ENCODE data around the gene UPB1. TPM values are rescaled to one million over a fixed set of nuclear protein-coding genes. Genes with fewer than 3 reads are reported as not detected.

The UPB1 gene
- total RNA-seq, 1 donor from 2014 or later: 1.3 TPM

- H3K9me3 Mint-ChIP-seq: no peaks in the 10 kb centered on the region
- no peak for TF ChIP-seq CTCF (IDR thresholded peaks at IDR 0.05; ENCODE audit: unreplicated experiment)
- H3K4me3 Mint-ChIP-seq: no peak overlapping the region
- no peaks in the 10 kb centered on the region for H3K36me3 Mint-ChIP-seq
- no peak overlapping the region for H3K27ac Mint-ChIP-seq
- no peak for DNase-seq (ENCODE audit: low spot score in 2 of 2, unreplicated experiment in 2 of 2)
- H3K27me3 Mint-ChIP-seq (ENCODE audit: low read depth): peaks cover 7% of the 10 kb centered on the region
- peaks cover 28% of the 10 kb centered on the region for H3K4me1 Mint-ChIP-seq
Observed at GRCh38 chr22:24501301-24502005, 6.3 kb downstream of the UPB1 start.

- Mint-ChIP-seq H3K9me3 (no peaks in the 10 kb centered on the region), H3K27ac (no peak overlapping the region), H3K4me3 (no peak overlapping the region), H3K36me3 (no peaks in the 10 kb centered on the region), H3K27me3 (ENCODE audit: low read depth) (peaks cover 7% of the 10 kb centered on the region), H3K4me1 (peaks cover 22% of the 10 kb centered on the region)
- no peak for DNase-seq (ENCODE audit: low spot score in 2 of 2, unreplicated experiment in 2 of 2)
- no peak for TF ChIP-seq CTCF (IDR thresholded peaks at IDR 0.05; ENCODE audit: unreplicated experiment)
Observed at GRCh38 chr22:24502034-24502433, 6.9 kb downstream of the UPB1 start.

GRCh38 chr22:24502541-24502940 is 7.4 kb downstream of the UPB1 start:
- H3K36me3 Mint-ChIP-seq: no peaks in the 10 kb centered on the region
- H3K27ac Mint-ChIP-seq: no peak overlapping the region
- no peaks in the 10 kb centered on the region for H3K9me3 Mint-ChIP-seq
- no peak for DNase-seq (ENCODE audit: low spot score in 2 of 2, unreplicated experiment in 2 of 2)
- peaks cover 10% of the 10 kb centered on the region for H3K27me3 Mint-ChIP-seq (ENCODE audit: low read depth)
- TF ChIP-seq CTCF (IDR thresholded peaks at IDR 0.05; ENCODE audit: unreplicated experiment): no peak
- peaks cover 22% of the 10 kb centered on the region for H3K4me1 Mint-ChIP-seq
- no peak overlapping the region for H3K4me3 Mint-ChIP-seq

DNA sequence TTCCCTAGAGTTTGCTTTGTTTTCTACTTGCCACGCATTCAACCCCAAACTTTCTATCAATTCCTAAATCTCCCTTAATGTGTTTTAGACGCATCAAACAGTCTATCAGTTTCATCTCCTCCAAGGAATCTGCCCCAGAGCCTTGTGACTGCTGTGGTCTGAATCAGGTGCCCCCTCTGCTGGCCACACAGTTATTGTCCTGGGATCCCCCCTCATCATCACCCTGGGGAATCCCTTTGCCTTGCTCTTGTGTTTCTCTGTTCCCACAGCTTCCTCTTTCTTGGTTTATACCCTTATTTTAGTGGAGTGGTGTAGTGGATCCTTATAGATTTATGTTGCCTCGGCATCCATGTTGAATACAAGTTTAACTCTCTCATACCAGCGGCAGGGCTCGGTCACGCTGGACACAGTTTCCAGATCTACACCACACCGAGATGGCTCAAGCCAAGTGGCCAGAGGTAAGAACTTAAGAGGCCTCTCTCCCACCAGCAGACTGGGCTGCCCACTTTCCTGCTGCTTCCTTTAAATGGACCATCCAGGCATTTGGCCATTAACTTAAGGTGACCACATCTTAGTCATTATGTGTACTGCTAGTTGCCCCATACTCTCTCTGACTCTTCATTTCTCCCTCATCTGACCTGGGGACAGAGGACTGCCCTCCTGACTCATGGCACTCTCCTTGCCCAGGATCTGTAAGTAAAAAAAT is 8.2 kb downstream of the UPB1 start:
- no peak overlapping the region for H3K4me3 Mint-ChIP-seq
- no peak for DNase-seq (ENCODE audit: low spot score in 2 of 2, unreplicated experiment in 2 of 2)
- peaks cover 13% of the 10 kb centered on the region for H3K27me3 Mint-ChIP-seq (ENCODE audit: low read depth)
- TF ChIP-seq CTCF (IDR thresholded peaks at IDR 0.05; ENCODE audit: unreplicated experiment): no peak
- no peaks in the 10 kb centered on the region for H3K36me3 Mint-ChIP-seq
- H3K4me1 Mint-ChIP-seq: peaks cover 20% of the 10 kb centered on the region
- H3K9me3 Mint-ChIP-seq: no peaks in the 10 kb centered on the region
- H3K27ac Mint-ChIP-seq: no peak overlapping the region

GRCh38 chr22:24503843-24504338 is 8.8 kb downstream of the UPB1 start:
- no peak for TF ChIP-seq CTCF (IDR thresholded peaks at IDR 0.05; ENCODE audit: unreplicated experiment)
- Mint-ChIP-seq H3K36me3 (no peaks in the 10 kb centered on the region), H3K4me3 (no peak overlapping the region), H3K4me1 (peaks cover 14% of the 10 kb centered on the region), H3K9me3 (no peaks in the 10 kb centered on the region), H3K27ac (no peak overlapping the region), H3K27me3 (ENCODE audit: low read depth) (peaks cover 13% of the 10 kb centered on the region)
- no peak for DNase-seq (ENCODE audit: low spot score in 2 of 2, unreplicated experiment in 2 of 2)

Data from mesothelial cell of epicardium (in vitro differentiated cells).